H1 (cell line): Measurements from ENCODE around the gene NUAK1. TPM values are rescaled to one million over a fixed set of nuclear protein-coding genes. Genes with fewer than 3 reads are reported as not detected.

Source experiments
- CTCF ChIP-seq, 3 experiments: IDR thresholded peaks; 1 replicate in 2 of 3; 2 replicates in 1 of 3; pipeline versions ENCODE4 v1.5.1 to v1.6.1; 2011; ENCODE audit warnings: low read length in 3 of 3, mild to moderate bottlenecking in 3 of 3, inconsistent platforms in 2 of 3, low read depth in 1 of 3, moderate library complexity in 1 of 3; ENCODE audit not compliant: insufficient read depth in 1 of 3; ENCODE audit errors: control extremely low read depth in 1 of 3
- EZH2 ChIP-seq: fragments of 200-600 bp; sonication (generic); IDR thresholded peaks from 2 replicates; pipeline ENCODE4 v1.7.1; 2012; ENCODE audit warnings: low read depth, mild to moderate bottlenecking, moderate library complexity, low read length, inconsistent platforms; ENCODE audit not compliant: severe bottlenecking
- RXRA ChIP-seq: IDR thresholded peaks from 2 replicates; pipeline ENCODE4 v1.6.1; 2011; ENCODE audit warnings: low read depth, mild to moderate bottlenecking, low read length, moderate library complexity; ENCODE audit not compliant: insufficient read depth
- polyA plus RNA-seq, 7 experiments: library from polyadenylated mRNA; depleted of rRNA in 3 of 7; stranded (reverse) in 5 of 7; unstranded in 2 of 7; fragments of >200 nt in 5 of 7; fragments of 200-250 nt in 2 of 7; gene quantifications; 1 replicate in 5 of 7; 2 replicates in 1 of 7; 4 replicates in 1 of 7; pipeline versions ENCODE4 v1.2.1 to v1.2.3, GENCODE V29; 2011 to 2013; ENCODE audit warnings: missing spikeins in 2 of 7, mixed read lengths in 2 of 7
- total RNA-seq: library from RNA; stranded (reverse); fragmentation: NEBNext Ultra II Directional; extraction: Animal tissue kit (Norgen Biotek cat#: 25700); gene quantifications from 2 replicates; pipeline ENCODE4 v1.2.1, GENCODE V29; 2021

Gene NUAK1
- total and polyA plus RNA-seq, 2 of the 8 experiments (the other 6 are each of a cell fraction or from before 2014, with no cell fraction given), result 6.7 to 18.2 TPM

GRCh38 chr12:106074361-106074705, 64.4 kb downstream of the NUAK1 start (continued):
- TF ChIP-seq RXRA (no peak), EZH2 (no peak), CTCF (IDR thresholded peaks at IDR 0.05; ENCODE audit: control extremely low read depth in 1 of 3, insufficient read depth in 1 of 3, low read depth in 1 of 3, low read length in 3 of 3) (no peak)
- TF ChIP-seq, all 59 proteins: peak for 0
